CD4-positive, alpha-beta T cell (primary cell): ENCODE measurements around the gene KDELR3. TPM values are rescaled to one million over a fixed set of nuclear protein-coding genes. Genes with fewer than 3 reads are reported as not detected.

Experiments used
- ATAC-seq: fragments of 200-7000 bp; cut with Tn5 transposase; one replicate; pipeline ENCODE4 v1.10.0; 2022; ENCODE audit warnings: mild to moderate bottlenecking; ENCODE audit not compliant: poor library complexity
- CTCF ChIA-PET: fragments of 350-600 bp; sonication (Branson Sonifier 250); formaldehyde crosslinking; loops from one replicate; lab custom pipeline; 2021; ENCODE audit warnings: antibody characterized with exemption, inconsistent platforms; lab: Charles Lee
- POLR2A ChIA-PET: fragments of 350-600 bp; sonication (Branson Sonifier 250); formaldehyde crosslinking; loops from one replicate; lab custom pipeline; 2021; ENCODE audit warnings: antibody characterized with exemption, inconsistent platforms; lab: Charles Lee
- DNase-seq, 14 experiments: peaks; one replicate each; pipeline ENCODE4 v3.0.0-alpha.2; 2013 to 2020; ENCODE audit warnings: mixed read lengths in 2 of 14
- H3K27ac ChIP-seq, 2 donors: one replicate each; pipeline versions ENCODE4 v1.5.1 to v1.7.0; 2013; ENCODE audit warnings: low read length in 2 of 2, low read depth in 1 of 2, mild to moderate bottlenecking in 1 of 2
- H3K27me3 ChIP-seq, 2 experiments: 1 replicate in 1 of 2; 2 replicates in 1 of 2; pipeline versions ENCODE4 v1.6.1 to v1.7.0; 2013; ENCODE audit warnings: low read length in 2 of 2, control low read depth in 1 of 2, mild to moderate bottlenecking in 1 of 2, moderate library complexity in 1 of 2; ENCODE audit not compliant: insufficient read depth in 2 of 2, control insufficient read depth in 1 of 2
- H3K36me3 ChIP-seq: one replicate; pipeline ENCODE4 v1.6.1; 2013; ENCODE audit warnings: low read length, control low read depth; ENCODE audit not compliant: insufficient read depth
- H3K4me1 ChIP-seq: one replicate; pipeline ENCODE4 v1.6.1; 2013; ENCODE audit warnings: low read length, control low read depth; ENCODE audit not compliant: insufficient read depth
- H3K4me3 ChIP-seq: one replicate; pipeline ENCODE4 v1.5.1; 2013; ENCODE audit warnings: mild to moderate bottlenecking, low read length, moderate library complexity
- H3K9me3 ChIP-seq, 2 experiments: 1 replicate in 1 of 2; 2 replicates in 1 of 2; pipeline versions ENCODE4 v1.6.1 to v1.7.0; 2013; ENCODE audit warnings: low read length in 2 of 2, mild to moderate bottlenecking in 2 of 2, control low read depth in 1 of 2, moderate library complexity in 1 of 2; ENCODE audit not compliant: control insufficient read depth in 1 of 2, insufficient read depth in 1 of 2
- H3K27ac Mint-ChIP-seq: one replicate; pipeline ENCODE4 v1.8.0; 2020; ENCODE audit warnings: mixed read lengths
- H3K27me3 Mint-ChIP-seq: one replicate; pipeline ENCODE4 v1.8.0; 2021; ENCODE audit warnings: mixed read lengths
- H3K36me3 Mint-ChIP-seq: one replicate; pipeline ENCODE4 v1.8.0; 2021; ENCODE audit warnings: low read depth, mixed read lengths
- H3K4me1 Mint-ChIP-seq: one replicate; pipeline ENCODE4 v1.8.0; 2021; ENCODE audit warnings: low read depth, mixed read lengths
- H3K4me3 Mint-ChIP-seq: one replicate; pipeline ENCODE4 v1.8.0; 2020; ENCODE audit warnings: mild to moderate bottlenecking, mixed read lengths
- H3K9me3 Mint-ChIP-seq: one replicate; pipeline ENCODE4 v1.8.0; 2020; ENCODE audit warnings: mixed read lengths
- intact Hi-C, 2 experiments: fragments of 100-400 bp; cut with DNase I in 1 of 2; cut with micrococcal nuclease in 1 of 2; formaldehyde crosslinking; loops; one replicate each; pipeline versions ENCODE4 v1.15.1 to v1.9.0; 2023 to 2025; cut with DNase I, micrococcal nuclease
- total RNA-seq, 174 experiments: library from RNA in 2 of 174; stranded (reverse) in 2 of 174; gene quantifications; one replicate each; pipeline ENCODE4 v1.2.3 and lab custom pipeline; 2021 to 2026
- TF ChIP-seq, protein P1 (sequence below): fragments of 200-600 bp; IDR thresholded peaks from one replicate; pipeline ENCODE4 v1.8.0; 2022; ENCODE audit warnings: antibody characterized with exemption, mild to moderate bottlenecking

Gene KDELR3
- total RNA-seq, 2 experiments from 2014 or later = not detected

DNA sequence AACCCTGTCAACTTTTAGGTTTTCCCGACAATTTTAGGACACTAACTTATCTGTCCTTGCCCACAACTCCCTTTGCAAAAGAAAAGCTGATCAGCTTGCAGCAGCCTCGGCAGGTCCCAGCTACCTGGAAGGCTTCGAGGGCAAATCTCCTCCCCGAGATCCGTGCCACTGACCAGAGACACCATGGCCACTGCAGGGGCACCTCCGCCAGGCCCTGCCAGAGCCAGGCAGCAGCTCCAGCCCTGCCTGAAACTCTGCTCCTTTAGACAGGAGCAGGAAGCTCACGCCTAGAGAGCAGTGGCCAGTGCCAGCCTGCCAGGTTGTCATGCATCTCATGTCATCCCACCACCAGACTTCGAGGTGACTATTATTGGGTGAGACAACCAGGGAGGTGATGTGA, 34.0 kb upstream of the KDELR3 start:
- H3K9me3 ChIP-seq = no peaks in the 10 kb centered on the region
- intact Hi-C loops = no loop called here
- no peak for DNase-seq
- no peaks in the 10 kb centered on the region for H3K36me3 ChIP-seq
- H3K27me3 ChIP-seq = no peaks in the 10 kb centered on the region
- Mint-ChIP-seq H3K27ac (no peak overlapping the region), H3K27me3 (no peaks in the 10 kb centered on the region), H3K4me3 (no peak overlapping the region), H3K4me1 (no peaks in the 10 kb centered on the region), H3K36me3 (no peaks in the 10 kb centered on the region), H3K9me3 (no peaks in the 10 kb centered on the region)
- no peaks in the 10 kb centered on the region for H3K4me1 ChIP-seq
- ChIA-PET CTCF (no interaction called here), POLR2A (no interaction called here)
- TF ChIP-seq, protein P1, sequence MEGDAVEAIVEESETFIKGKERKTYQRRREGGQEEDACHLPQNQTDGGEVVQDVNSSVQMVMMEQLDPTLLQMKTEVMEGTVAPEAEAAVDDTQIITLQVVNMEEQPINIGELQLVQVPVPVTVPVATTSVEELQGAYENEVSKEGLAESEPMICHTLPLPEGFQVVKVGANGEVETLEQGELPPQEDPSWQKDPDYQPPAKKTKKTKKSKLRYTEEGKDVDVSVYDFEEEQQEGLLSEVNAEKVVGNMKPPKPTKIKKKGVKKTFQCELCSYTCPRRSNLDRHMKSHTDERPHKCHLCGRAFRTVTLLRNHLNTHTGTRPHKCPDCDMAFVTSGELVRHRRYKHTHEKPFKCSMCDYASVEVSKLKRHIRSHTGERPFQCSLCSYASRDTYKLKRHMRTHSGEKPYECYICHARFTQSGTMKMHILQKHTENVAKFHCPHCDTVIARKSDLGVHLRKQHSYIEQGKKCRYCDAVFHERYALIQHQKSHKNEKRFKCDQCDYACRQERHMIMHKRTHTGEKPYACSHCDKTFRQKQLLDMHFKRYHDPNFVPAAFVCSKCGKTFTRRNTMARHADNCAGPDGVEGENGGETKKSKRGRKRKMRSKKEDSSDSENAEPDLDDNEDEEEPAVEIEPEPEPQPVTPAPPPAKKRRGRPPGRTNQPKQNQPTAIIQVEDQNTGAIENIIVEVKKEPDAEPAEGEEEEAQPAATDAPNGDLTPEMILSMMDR = no peak
- no peak for ATAC-seq
- H3K27ac ChIP-seq = no peak overlapping the region
- H3K4me3 ChIP-seq = no peak overlapping the region

DNA sequence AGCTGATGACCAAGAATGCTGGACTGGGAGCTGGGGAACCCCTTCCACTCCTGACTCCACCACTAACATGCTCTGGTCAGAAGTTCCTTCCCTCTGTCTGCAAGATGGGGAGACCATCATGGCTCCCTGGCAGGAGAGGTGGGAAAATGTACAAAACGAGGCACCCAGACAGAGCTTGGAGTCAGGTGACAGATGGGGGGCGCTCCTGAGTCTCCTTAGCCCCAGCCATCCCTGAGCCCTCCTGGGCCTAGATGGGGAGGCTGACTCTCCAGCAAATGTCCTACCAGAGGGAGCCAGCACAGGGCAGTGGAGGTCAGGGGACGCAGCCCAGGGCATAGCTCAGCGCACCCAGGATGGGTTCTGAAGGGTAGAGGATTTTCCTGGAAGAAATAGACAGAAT, 32.9 kb upstream of the KDELR3 start:
- Mint-ChIP-seq H3K36me3 (no peaks in the 10 kb centered on the region), H3K4me1 (no peaks in the 10 kb centered on the region), H3K27me3 (no peaks in the 10 kb centered on the region), H3K4me3 (no peak overlapping the region), H3K27ac (no peak overlapping the region), H3K9me3 (no peaks in the 10 kb centered on the region)
- Histone ChIP-seq H3K36me3 (no peaks in the 10 kb centered on the region), H3K27ac (no peak overlapping the region), H3K4me3 (no peak overlapping the region), H3K4me1 (no peaks in the 10 kb centered on the region), H3K9me3 (no peaks in the 10 kb centered on the region), H3K27me3 (no peaks in the 10 kb centered on the region)
- ChIA-PET CTCF (no interaction called here), POLR2A (no interaction called here)
- TF ChIP-seq, protein P1 = no peak
- intact Hi-C loops = no loop called here
- DNase-seq (no peak), ATAC-seq (no peak)

GRCh38 chr22:38435965-38436364, 31.9 kb upstream of the KDELR3 start:
- TF ChIP-seq, protein P1 = no peak
- Histone ChIP-seq H3K27ac (no peak overlapping the region), H3K36me3 (no peaks in the 10 kb centered on the region), H3K9me3 (no peaks in the 10 kb centered on the region), H3K27me3 (no peaks in the 10 kb centered on the region), H3K4me3 (no peak overlapping the region), H3K4me1 (no peaks in the 10 kb centered on the region)
- ATAC-seq = no peak
- no peak overlapping the region for H3K27ac Mint-ChIP-seq
- no peak overlapping the region for H3K4me3 Mint-ChIP-seq
- ChIA-PET POLR2A (no interaction called here), CTCF (no interaction called here)
- no peaks in the 10 kb centered on the region for H3K9me3 Mint-ChIP-seq
- H3K27me3 Mint-ChIP-seq = peaks cover 5% of the 10 kb centered on the region
- DNase-seq = no peak
- intact Hi-C loops = no loop called here
- no peaks in the 10 kb centered on the region for H3K4me1 Mint-ChIP-seq
- H3K36me3 Mint-ChIP-seq = no peaks in the 10 kb centered on the region
